PFSK-1 (cell line): ENCODE results near the gene AHDC1.

Experiments
- POLR2AphosphoS5 ChIP-seq: IDR thresholded peaks from 2 replicates; pipeline ENCODE4 v1.6.1; 2012; ENCODE audit warnings: low read depth, mild to moderate bottlenecking, control low read depth, low read length, moderate library complexity
- SIN3A ChIP-seq: IDR thresholded peaks from 2 replicates; pipeline ENCODE4 v1.6.1; 2012; ENCODE audit warnings: mild to moderate bottlenecking, low read length, moderate library complexity, borderline replicate concordance; ENCODE audit not compliant: insufficient read depth
- TAF1 ChIP-seq: IDR thresholded peaks from 2 replicates; pipeline ENCODE4 v1.6.1; 2012; ENCODE audit warnings: low read length, control low read depth, borderline replicate concordance; ENCODE audit not compliant: insufficient read depth
- TF ChIP-seq, protein P1 (sequence below), 2 experiments: IDR thresholded peaks; 2 replicates each; pipeline versions ENCODE4 v1.6.1 to v1.8.0; 2011 to 2012; ENCODE audit warnings: low read depth in 2 of 2, low read length in 2 of 2, control low read depth in 1 of 2, inconsistent platforms in 1 of 2, mild to moderate bottlenecking in 1 of 2, moderate library complexity in 1 of 2; ENCODE audit not compliant: insufficient read depth in 1 of 2

DNA sequence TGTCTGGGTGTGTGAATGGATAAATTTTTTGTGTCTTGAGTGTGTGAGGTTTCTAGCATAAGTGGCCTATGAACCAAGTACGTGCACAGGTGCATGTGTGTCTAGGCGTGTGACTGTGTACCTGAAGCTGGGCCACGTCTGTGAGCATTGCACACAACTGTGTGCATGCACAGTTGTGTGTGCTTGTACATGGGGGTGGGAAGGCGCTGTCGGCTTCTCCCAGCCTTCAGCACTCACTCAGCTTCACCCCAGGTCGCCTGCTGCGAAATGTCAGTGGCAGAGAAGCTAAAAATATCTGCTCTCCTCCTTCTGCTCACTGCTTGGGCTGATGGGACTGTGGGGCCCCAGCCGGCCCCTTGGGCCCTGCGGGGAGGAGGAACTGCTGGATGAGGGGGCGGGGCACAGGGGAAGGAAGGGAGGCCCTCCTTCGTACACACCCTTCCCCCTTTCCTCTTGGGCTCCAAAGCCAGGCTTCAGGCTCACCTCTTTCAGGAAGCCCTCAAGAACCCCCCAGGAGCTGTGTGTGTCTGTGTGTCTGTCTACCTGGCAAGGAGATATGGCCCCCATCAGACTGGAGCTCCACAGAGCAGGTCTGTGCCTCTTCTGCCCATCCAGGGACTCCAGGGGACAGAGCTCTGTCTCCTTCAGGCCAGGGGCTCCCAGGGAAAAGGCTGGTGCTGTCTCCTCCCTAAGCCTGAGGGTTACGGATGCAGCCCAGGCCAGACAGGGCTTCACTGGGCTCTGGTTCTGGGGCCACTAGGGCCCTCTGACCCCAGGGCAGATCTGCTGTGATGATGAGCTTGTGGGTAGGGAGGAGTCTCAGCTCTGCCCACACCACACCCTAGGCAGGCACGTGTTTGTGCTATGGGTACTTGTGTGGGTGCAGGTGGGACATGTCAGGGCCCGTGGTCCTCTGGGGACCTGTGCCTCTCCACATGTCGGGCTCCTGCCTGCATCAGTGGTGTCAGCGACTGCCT, 78.4 kb downstream of the AHDC1 start:
- TF ChIP-seq, protein P1, sequence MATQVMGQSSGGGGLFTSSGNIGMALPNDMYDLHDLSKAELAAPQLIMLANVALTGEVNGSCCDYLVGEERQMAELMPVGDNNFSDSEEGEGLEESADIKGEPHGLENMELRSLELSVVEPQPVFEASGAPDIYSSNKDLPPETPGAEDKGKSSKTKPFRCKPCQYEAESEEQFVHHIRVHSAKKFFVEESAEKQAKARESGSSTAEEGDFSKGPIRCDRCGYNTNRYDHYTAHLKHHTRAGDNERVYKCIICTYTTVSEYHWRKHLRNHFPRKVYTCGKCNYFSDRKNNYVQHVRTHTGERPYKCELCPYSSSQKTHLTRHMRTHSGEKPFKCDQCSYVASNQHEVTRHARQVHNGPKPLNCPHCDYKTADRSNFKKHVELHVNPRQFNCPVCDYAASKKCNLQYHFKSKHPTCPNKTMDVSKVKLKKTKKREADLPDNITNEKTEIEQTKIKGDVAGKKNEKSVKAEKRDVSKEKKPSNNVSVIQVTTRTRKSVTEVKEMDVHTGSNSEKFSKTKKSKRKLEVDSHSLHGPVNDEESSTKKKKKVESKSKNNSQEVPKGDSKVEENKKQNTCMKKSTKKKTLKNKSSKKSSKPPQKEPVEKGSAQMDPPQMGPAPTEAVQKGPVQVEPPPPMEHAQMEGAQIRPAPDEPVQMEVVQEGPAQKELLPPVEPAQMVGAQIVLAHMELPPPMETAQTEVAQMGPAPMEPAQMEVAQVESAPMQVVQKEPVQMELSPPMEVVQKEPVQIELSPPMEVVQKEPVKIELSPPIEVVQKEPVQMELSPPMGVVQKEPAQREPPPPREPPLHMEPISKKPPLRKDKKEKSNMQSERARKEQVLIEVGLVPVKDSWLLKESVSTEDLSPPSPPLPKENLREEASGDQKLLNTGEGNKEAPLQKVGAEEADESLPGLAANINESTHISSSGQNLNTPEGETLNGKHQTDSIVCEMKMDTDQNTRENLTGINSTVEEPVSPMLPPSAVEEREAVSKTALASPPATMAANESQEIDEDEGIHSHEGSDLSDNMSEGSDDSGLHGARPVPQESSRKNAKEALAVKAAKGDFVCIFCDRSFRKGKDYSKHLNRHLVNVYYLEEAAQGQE (IDR thresholded peaks at IDR 0.05; ENCODE audit: insufficient read depth in 1 of 2, low read depth in 2 of 2, low read length in 2 of 2) = no peak
- no peak; the same call in 1 of the 2 replicates for TF ChIP-seq POLR2AphosphoS5
- no peak for TF ChIP-seq TAF1
- TF ChIP-seq SIN3A = no peak
